Cardiac septum (tissue), 1 donor: Measurements from ENCODE around the gene SPON2. TPM values are rescaled to one million over a fixed set of nuclear protein-coding genes. Genes with fewer than 3 reads are reported as not detected.
A peak's percentile ranks its signal among the peaks of the same experiment; 100 is the strongest.

Experiments used
- DNase-seq: peaks from one replicate; pipeline ENCODE4 v3.0.0-alpha.2; 2020; ENCODE audit warnings: low spot score
- intact Hi-C: fragments of 100-400 bp; cut with DNase I; formaldehyde crosslinking; loops from one replicate; pipeline ENCODE4 v1.14.0; 2022
- total RNA-seq: library from RNA; stranded (reverse); fragmentation: NEBNext Ultra II Directional; extraction: Animal tissue kit (Norgen Biotek cat#: 25700); gene quantifications from one replicate; pipeline ENCODE4 v1.2.1, GENCODE V29; 2021
- donor health status: DM: no; HTN: no; CAD: no.

Gene SPON2
- total RNA-seq, 1 donor from 2014 or later, result 19.8 TPM

DNA sequence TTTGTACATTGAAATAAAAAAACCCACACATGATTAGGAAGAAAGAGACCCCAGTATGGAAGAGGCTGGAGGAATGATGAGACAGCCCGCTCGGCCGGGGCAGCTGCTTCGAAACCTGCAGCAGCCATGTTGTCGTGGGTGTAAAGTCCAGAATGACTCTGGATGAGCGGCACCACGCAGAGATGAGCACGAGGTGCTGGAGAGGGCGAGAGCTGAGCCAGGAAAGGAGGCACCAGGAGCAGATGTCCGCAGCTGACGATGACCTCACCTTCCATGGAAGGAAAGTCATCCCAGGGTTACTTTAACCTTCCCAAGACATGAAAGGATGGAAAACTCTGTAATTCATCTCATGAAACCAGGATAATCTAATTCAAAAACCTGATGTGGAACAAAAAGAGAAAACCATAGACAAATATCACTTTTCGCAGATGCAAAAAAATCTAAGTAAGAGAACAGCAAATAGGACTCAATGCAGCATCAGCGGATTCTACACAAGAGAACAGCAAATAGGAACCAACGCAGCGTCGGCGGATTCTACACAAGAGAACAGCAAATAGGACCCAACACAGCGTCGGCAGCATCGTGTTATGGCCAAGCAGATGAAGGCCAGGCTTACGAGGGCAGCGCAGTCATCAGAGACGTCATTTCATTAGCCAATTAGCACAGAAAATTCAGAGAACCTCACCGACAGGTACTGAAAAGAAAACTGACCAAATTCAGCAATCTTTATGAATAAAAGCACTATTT, 25.9 kb upstream of the SPON2 start:
- peak; percentile 60 for DNase-seq
- intact Hi-C loops, result no loop called here

- DNase-seq, result no peak
- intact Hi-C loops, result no loop called here
These were observed 24.2 kb upstream of the SPON2 start for GRCh38 chr4:1196421-1197183.

GRCh38 chr4:1195891-1196401, 23.6 kb upstream of the SPON2 start:
- peak; percentile 70 for DNase-seq
- intact Hi-C loops, result loop anchor here (2.0 kb wide), 1 partner anchor 13 kb away; no protein-coding TSS in a partner anchor

DNA sequence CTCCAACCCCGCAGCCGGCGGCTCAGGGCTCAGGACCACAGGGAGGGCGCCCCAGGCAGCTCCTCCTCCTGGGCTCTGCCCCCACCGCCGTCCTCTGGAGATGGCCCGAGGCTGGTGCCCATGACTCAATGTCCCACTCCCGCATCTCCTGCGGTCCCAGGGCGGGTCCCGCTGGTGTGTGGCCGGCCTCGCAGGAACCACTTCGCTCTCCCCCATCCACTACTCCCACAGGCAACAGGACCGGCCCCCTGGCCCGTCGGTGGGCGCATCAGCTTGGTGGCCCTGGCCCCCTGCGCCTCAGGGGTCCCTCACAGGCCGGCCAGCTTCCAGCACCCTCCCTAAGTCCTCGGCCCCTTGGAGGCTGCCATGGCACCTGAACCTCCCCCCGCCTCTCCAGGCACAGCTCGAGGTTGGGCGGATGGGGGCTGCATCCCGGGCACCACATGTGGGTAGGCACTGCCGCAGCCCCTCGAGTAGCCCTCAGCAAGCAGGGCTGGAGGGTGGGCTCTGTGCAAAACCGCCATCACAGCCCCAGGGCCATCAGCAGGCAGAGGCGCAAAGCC, 22.8 kb upstream of the SPON2 start:
- intact Hi-C loops, result loop anchor here (2.0 kb wide), 1 partner anchor 14 kb away; no protein-coding TSS in a partner anchor
- peak; percentile 61 for DNase-seq

DNA sequence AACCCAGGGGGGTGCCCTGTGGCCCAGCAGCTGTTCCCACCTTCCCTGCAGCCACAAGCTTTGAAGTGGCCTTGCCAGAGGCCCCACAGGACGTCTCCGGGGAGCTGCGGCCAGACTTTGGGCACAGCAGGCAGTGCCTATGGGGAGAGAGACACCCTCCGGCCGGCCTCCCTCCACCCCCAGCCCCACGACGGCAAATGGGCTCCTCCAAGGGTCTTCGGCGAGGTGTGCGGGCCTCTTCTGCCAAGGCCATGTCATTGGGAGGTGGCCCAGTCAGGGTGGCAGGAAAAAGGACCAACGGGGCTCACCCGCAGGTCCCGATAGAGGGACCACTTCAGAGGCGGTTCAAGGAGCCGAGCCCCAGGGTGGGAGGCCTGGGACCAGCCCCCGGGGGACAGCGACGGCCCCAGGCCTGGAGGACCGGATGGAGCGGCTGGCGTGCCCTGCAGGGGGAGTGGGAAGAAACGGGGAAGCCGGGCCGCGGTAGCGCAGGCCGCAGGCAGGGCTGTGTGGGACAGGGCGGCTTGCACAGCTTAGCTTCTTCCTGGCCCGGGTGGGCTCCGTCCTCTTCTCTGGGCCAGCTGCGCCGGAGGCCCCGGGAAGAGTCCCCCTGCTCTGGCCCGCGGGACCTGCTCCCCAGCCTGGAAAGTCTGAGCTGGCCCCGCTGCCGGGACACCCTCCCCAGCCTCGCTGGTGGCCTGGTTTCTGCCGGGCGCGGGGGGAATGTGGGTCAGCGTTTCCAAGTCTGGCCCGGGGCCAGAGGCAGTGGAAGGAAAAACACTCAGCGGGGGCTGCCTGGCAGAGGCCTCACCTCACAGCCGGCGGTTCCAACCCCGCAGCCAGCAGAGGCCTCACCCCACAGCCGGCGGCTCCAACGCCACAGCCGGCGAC, 21.9 kb upstream of the SPON2 start:
- intact Hi-C loops, result loop anchor here (2.0 kb wide), 1 partner anchor 15 kb away; no protein-coding TSS in a partner anchor
- DNase-seq, result peak; percentile 79

DNA sequence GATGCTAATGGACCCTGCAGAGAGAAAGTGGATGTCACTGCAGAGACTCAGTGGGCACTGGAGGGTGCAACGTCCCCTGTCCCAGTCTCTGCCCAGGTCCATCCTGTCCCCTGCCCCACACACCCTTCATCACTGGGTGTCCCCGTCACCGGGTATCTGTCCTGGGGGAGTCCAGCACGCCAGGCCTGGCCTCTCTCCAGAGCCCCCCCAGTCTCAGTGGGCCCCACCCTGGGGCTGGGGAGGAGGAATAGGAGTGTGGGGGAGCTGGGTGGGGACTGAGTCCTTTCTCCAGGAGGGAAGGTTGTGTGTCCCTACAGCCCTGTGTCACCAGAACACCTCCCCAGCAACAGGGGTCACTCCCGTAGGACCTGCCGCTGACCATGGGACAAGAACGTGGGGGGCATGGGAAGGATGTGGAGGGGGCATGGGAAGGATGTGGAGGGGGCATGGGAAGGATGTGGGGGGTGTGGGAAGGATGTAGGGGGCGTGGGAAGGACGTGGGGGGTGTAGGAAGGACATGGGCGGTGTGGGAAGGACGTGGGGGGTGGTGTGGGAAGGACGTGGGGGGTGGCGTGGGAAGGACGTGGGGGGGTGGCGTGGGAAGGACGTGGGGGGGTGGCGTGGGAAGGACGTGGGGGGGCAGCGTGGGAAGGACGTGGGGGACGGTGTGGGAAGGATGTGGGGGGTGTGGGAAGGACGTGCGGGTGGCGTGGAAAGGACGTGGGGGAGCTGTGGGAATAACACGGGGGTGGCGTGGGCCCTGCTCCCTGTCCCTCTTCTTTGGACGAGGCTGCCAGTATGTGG, 21.0 kb upstream of the SPON2 start:
- intact Hi-C loops, result loop anchor here (2.0 kb wide), 2 partner anchors 15 kb away; no protein-coding TSS in a partner anchor
- DNase-seq, result peak; percentile 53

GRCh38 chr4:1192493-1193205, 20.3 kb upstream of the SPON2 start:
- intact Hi-C loops, result loop anchor here (2.0 kb wide), 1 partner anchor 14 kb away; no protein-coding TSS in a partner anchor
- peak; percentile 67 for DNase-seq

- intact Hi-C loops, result loop anchor here (2.0 kb wide), 1 partner anchor 13 kb away; no protein-coding TSS in a partner anchor
These were observed 19.7 kb upstream of the SPON2 start for GRCh38 chr4:1192091-1192492.

GRCh38 chr4:1191621-1192020, 19.2 kb upstream of the SPON2 start:
- intact Hi-C loops, result loop anchor here (2.0 kb wide), 1 partner anchor 13 kb away; no protein-coding TSS in a partner anchor

More at GRCh38 chr4:1192091-1192492, 19.7 kb upstream of the SPON2 start:
- DNase-seq, result peak; percentile 91

DNA sequence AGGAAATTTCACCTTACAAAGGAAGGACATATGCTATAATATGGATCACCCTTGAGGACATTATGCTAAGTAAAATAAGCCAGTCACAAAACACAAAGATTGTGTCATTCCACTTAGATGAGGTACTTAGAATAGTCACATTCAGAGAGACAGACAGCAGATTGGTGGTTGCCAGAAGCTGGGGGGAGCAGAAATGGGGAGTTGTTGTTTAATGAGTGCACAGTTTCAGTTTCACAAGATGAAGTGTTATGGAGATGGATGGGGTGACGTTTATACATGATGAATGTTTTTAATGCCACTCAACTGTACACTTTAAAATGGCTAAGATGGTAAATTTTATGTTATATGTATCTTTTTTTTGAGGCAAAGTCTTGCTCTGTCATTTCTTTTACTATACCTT, 14.8 kb upstream of the SPON2 start:
- DNase-seq, result no peak

More at GRCh38 chr4:1191621-1192020, 19.2 kb upstream of the SPON2 start:
- peak; percentile 71 for DNase-seq

GRCh38 chr4:1183985-1184773, 11.8 kb upstream of the SPON2 start:
- DNase-seq, result peak; percentile 63
- intact Hi-C loops, result no loop called here

More for the DNA sequence above, 14.8 kb upstream of the SPON2 start:
- intact Hi-C loops, result no loop called here

- DNase-seq, result no peak
- intact Hi-C loops, result no loop called here
These were observed 9.9 kb upstream of the SPON2 start for GRCh38 chr4:1182313-1182712.

- intact Hi-C loops, result no loop called here
- DNase-seq, result no peak
These were observed 8.3 kb upstream of the SPON2 start for GRCh38 chr4:1180663-1181062.

- DNase-seq, result no peak
- intact Hi-C loops, result loop anchor here (2.0 kb wide), 1 partner anchor 13 kb away; no protein-coding TSS in a partner anchor
These were observed 7.6 kb upstream of the SPON2 start for GRCh38 chr4:1179976-1180375.

DNA sequence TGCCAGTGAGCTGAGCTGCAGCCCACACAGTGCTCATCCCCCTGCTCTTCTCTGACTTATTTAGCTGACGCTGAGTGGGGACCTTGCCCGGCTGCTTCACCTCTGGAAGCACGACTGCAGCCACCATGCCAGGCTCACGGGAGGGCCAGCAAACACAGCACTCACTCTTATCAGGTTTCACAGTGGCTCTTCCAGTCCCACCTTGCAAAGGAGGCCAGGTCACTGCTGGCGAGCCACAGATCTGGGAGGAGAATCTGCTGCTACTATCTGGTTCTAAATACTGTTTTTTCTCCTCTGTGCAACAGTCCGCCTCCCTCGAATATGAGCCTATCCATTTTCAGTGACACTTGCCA, 6.7 kb upstream of the SPON2 start:
- intact Hi-C loops, result loop anchor here (2.0 kb wide), 1 partner anchor 14 kb away; no protein-coding TSS in a partner anchor
- DNase-seq, result no peak

DNA sequence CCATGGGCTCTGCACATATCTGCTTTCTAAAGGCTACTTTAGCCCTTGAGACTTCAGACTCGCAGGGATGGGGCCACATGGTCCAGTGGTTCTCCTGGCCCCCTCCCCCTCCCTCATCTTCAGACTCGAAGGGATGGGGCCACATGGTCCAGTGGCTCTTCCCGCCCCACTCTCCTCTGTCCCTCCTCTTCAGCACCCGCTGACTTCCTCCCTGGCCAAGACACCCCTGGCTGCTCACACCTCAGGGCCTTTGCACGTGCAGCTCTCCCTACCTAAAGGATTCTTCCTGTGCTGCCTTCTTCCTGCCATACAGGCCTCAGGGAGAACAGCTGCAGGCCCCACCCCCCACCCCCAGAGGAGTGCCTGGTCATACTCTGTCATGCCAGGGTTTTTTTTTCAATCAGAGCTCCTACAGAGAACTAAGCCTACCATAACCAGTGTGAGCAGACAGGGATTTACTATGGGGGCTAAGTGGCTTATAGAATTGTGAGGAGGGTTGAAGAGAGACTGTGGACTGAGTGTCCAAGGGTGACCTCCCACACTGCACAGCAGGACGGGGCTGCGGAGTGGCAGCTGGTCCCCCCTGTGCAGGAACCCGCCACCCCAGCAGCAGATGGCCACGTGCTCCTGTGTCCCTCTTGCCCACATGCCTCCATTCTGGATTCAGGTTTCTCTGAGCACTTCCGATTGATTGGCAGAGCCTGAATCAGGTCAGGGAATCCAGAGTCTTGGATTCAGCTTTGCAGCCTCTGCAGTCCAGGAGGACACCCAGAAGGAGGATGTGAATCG, 6.1 kb upstream of the SPON2 start:
- intact Hi-C loops, result loop anchor here (2.0 kb wide), 1 partner anchor 14 kb away; no protein-coding TSS in a partner anchor
- DNase-seq, result no peak
